Middle frontal gyrus (tissue), 1 donor: ENCODE results near the gene PTGR2.
"Not testable (repeated sequence)": the region's sequence is repeated elsewhere in the genome, so short reads cannot be mapped to it uniquely, and the experiment has no call there.

Experiments used
- DNase-seq: peaks from one replicate; pipeline ENCODE4 v3.0.0-alpha.2; 2015; ENCODE audit warnings: low spot score; ENCODE audit errors: extremely low spot score

Gene PTGR2

DNA sequence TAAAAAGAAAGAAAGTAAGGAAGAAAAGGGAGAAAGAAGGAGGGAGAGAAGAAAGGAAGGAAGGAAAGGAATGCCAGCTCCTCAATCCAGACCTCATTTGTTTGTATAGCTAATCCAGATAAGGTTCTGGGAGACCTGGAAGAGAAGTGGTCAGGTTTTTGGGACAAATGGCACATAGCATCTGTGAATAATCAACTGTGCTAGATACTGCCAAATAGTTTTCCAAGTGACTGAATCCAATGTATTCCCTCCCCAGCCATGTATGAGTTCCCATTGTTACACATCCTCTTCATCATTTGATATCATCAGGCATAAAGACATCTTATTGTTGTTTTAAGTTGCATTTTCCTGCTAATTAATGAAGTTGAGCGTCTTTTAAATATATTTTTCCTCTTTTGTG lies 18.6 kb upstream of the PTGR2 start:
- DNase-seq: no peak

DNA sequence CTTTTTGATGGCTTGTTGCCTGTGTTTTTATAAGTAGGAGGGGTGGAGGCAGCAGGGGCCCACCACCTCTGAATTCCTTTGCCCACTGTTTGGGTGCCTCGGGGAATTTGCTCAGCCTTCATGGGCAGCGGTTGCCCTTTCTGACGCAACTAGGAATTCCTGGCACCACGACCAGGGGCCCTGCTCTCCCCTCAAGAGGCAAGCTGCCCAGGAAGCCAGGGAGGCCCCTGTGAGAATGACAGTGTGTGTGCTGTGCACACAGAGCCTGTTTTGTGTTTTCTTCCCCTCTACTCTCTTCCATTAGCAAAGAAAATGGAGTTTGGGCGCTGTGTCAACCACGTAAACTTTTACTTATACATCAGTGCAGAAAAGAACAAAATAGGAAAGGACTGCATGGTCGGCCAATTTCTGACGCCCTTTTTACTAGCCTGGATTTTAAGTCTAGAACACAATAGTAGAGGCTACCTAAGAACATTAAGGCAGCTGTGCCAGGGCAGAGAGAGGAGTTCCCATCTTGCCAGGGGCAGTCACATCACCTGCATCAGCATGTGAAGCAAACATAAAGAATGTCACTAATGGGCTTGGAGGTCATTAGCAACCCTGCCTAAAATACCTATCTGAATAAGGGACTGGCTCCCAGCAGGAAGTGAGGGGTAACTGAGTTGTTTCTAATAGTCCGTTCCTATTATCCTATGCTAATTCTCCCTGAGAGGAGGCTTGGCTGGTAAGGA lies 17.9 kb upstream of the PTGR2 start:
- no peak for DNase-seq

DNA sequence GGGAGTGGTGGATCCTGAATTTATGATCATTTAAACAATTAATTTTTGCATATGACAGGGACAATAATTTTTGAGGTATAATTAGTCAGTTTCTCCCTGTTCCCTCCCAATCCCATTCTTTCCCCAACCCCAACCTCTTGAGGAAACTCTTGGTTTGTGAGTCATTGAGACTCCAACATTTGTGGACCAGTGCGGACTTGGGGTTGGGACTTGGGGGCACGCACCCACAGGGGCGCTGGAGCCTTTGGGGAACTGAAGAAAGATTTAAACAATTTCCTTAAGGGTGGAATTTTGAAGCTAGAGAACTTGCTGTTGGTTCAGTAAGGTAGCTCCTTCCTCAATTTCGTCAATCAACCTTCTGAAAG lies 17.4 kb upstream of the PTGR2 start:
- no peak for DNase-seq

DNA sequence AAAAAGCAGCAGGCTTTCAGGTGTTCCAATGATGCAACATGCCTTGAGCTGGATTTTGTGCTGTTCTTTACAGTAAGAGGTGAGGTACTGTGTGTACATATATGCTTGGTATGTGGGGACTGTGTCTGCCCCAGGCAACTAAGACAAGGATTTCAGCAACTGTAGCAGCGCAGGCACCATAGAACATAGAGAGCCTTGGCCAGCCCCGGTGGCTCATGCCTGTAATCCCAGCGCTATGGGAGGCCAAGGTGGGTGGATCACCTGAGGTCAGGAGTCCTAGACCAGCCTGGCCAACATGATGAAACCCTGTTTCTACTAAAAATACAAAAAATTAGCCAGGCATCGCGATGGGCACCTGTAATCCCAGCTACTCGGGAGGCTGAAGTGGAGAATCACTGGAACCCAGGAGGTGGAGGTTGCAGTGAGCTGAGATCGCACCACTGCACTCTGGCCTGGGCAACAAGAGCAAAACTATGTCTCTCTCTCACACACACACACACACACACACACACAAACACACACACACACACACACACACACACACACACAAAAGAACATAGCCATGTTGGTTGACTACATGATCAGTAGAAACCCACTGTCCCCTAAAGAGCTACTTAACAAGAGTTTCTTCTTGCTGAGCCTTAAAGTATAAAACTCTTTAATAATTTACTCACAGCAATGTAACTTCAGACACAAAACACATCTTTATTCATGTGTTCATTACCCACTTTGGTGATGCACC lies 13.2 kb upstream of the PTGR2 start:
- DNase-seq: not testable (repeated sequence)

DNA sequence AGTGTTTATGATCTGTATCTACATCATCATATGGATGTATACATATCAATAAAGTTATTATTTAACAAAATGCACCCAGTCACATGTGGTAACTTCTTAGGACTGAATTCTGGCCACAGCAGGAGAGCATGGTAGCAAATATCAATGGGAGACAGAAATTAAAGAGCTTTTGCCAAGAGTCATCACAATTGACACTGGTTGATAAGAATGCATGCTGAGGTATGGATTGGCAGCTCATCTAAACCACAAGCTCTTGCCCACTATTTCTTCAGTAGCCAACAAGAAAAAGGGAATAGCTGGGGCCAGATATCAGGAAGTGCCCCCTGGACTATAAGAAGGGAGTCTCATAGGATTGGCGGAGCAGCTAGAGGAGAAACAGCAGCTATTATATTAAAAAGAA lies 9.4 kb upstream of the PTGR2 start:
- no peak for DNase-seq

DNA sequence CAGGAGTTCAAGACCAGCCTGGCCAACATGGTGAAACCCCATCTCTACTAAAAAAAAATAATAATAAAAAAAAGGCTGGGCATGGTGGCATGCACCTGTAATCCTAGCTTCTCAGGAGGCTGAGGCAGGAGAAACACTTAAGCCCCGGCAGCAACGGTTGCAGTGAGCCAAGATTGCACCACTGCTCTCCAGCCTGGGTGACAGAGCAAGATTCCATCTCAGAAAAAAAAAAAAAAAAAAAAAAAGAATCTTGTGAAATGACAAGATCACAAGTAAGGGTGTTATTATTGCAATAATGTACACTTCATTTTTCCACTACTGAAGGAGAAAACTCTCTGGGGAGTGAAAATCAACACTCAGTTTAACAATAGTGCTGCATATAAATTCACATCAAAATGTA lies 8.8 kb upstream of the PTGR2 start:
- no peak for DNase-seq

DNA sequence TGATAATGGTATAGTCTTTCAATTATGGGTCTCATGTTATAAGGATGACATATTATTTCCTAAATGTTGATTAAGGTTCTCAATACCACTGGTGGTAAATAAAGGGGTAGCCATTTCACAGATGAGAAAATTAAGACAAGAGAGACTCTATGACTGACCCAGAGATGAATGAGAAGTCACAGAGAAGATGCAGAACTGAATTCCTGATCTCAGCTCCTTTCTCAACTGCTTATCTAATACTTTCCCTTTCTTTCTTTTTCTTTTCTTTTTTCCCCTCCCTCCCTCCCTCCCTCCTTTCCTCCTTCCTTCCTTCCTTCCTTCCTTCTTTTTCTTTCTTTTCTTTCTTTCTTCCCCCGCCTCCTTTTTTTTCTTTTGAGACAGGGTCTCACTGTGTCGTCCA lies 8.3 kb upstream of the PTGR2 start:
- DNase-seq: no peak

DNA sequence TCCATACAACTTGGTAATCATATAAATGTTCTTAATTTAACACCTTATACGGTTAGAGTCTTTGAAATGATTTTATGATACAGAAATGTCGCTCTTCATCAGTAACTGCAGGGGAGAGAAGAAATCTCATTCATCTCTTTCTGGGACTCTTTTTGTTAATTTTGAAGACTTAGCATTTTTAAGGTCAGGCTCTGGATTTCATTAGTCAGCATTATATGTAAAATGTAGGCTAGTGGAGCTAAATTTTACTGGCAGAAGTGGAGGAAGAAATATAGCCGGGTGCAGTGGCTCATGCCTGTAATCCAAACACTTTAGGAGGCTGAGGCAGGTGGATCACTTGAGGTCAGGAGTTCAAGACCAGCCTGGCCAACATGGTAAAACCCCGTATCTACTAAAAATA lies 4.7 kb upstream of the PTGR2 start:
- DNase-seq: no peak

DNA sequence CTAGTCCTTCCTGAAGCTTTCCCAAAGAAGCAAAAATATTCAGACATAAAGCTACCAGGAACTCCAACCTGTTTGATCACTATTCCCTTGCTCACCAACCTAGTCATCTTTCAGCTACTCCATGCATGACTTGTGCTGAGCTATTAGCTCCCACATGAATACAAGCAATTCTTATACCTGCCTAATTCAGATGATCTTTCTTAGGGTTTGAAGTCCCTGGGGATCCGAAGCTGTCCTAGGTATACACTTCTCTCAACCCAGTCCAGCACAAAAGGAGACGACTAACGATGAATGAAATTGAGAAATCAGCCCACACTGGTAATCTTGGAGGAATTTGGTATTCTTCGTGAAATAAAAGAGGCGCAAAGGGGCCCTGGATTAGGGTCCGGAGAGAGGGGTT lies 631 bp upstream of the PTGR2 start:
- no peak for DNase-seq

DNA sequence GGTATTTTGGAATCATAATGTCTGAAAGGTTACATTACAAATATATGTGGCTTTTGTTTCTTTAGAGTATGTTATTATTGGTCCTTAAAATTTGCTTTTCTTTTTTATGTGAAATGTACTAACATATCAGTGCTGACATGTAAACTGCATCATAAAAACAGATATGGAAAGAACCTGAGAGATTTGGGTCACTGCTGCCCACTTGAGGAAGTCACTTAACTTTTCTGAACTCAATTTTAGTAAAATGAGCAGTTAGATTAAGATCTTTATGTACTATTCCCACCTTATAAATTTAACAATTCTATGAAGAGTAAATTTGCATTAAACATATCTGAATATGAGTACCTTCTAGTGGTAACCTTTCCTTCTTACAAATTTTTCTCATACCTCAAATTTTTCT lies 7.5 kb downstream of the PTGR2 start:
- DNase-seq: no peak

DNA sequence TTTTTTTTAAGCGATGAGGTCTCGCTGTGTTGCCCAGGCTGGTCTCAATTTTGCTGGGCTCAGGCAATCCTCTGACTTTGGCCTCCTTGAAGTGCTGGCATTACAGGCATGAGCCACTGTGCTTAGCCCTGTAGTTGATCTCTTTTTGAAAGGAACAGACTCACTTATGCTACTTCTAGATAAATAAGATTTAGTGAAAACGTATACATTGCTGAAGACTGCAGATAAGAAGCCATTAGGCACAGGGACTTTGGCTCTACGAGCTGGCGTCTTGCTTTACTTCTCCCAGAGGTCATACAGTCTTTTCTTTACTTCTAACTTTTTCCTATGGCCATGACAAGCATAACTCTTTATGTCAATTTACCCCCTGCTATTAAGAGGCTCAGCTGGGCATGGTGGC lies 9.4 kb downstream of the PTGR2 start:
- DNase-seq: no peak

DNA sequence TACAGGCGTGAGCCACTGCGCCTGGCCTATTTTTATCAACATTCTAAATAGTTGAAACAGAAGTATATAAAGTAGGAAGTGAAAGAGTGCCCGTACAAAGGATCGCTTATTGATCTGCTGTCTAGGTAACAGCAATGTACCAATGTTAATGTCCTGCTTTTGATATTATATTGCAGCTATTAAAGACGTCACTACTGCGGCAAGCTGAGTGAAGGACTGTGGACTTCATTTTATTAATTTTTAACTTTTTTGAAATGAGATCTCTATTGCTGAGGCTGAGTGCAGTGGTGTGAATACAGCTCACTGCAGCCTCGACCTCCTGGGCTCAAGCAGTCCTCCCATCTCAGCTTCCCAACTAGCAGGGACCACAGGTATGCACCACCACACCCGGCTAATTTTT lies 10.8 kb downstream of the PTGR2 start:
- no peak for DNase-seq

DNA sequence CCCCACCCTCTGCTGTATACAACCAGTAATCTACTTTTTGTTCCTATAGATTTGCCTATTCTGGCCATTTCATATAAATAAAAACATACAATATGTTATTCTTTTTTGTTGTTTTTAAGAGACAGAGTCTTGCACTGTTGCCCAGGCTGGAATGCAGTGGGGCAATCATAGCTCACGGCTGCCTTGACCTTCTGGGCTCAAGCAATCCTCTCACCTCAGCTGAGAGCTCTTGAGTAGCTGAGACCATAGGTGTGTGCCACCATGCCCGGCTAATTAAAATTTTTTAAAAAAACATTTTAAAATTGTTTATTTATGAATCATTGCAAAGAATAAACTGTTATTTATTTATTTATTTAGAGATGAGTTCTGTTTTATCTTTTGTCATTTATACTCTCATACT lies 11.6 kb downstream of the PTGR2 start:
- no peak for DNase-seq

DNA sequence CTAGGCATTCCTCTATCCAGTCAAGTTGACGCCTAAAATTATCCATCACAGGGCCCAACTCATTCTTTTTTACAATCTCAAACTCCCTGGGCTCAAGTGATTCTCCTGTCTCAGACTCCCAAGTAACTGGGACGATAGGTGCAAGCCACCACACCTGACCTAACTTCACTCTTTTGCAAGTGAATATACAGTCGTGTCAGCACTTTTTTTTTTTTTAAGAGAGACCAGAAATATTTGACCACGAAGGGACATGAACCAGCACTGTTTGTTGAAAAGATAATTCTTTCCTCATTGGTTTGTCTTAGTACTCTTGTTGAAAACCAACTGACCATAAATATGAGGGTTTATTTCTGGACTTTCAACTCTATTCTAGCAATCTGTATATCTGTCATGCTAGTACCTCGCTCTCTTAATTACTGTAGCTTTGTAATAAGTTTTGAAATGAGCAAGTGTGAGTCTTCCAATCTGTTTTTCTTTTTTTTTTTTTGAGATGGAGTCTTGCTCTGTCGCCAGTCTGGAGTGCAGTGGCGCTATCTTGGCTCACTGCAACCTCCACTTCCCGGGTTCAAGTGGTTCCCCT lies 14.0 kb downstream of the PTGR2 start:
- no peak for DNase-seq

DNA sequence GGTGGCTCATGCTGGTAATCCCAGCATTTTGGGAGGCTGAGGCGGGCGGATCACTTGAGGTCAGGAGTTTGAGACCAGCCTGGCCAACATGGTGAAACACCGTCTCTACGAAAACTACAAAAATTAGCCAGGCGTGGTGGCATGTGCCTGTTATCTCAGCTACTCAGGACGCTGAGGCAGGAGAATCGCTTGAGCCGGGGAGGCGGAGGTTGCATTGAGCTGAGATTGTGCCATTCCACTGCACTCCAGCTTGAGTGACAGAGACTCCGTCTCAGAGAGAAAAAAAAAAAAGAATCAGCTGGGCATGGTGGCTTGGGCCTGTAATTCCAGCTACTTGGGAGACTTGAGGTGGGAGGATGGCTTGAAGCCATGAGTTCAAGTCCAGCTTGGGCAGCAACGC lies 18.1 kb downstream of the PTGR2 start:
- DNase-seq: not testable (repeated sequence)

DNA sequence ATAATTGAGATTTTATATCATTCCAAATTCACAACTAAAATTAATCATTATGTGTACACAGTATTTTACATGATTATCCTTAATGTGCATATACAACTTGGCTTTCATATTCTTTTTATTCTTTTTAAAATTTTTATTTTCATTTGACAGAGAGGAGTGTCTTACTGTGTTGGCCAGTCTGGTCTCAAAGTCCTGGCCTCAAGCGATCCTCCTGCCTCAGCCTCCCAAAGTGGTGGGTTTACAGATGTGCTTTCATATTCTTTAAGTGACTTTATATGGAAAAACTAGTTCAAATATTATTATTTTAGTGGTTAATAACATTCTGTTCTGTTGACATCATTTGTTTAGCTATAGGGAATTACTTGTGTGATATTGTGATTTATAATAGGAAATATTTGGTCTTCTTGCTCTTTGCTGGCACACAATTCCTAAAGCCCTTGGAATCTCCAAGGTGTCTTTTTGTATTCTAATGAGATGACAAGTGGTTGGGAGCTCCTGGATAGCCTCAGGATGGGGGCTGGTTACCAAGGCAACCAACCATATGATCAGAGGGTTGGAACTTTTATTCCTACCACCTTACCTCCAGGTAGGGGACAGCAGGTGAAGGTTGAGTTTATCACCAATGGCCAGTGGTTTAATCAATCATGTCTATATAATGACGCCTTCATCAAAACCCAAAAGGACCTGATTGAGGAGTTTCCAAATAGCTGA lies 19.0 kb downstream of the PTGR2 start:
- DNase-seq: no peak

DNA sequence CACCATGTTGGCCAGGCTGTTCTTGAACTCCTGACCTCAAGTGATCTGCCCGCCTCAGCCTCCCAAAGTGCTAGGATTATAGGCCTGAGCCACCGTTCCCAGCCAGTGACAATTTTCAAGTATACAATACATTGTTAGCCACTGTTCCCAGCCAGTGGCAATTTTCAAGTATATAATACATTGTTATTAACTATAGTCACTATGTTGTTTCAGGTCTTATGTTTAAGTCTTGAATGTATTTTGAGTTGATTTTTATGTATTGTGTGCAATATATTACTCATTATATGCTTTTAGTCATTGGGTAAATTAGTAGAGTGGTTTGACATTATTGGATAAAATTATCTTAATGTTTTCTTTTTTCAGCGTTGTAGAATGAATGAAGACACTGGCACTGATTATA lies 22.0 kb downstream of the PTGR2 start:
- no peak for DNase-seq

DNA sequence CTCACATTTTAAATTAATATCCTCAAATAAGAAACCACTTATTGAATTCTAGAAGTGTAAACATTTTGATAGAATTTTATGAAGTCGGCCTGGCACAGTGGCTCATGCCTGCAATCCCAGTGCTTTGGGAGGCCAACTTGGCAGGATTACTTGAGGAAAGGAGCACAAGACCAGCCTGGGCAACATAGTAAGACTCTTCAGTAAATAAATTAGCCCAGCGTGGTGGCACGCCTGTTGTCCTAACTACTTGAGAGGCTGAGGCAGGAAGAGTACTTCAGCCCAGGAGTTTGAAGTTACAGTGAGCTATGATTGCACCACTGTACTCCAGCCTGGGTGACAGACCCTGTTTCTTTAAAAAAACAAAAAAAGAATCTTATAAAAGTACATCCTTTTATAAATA lies 26.2 kb downstream of the PTGR2 start:
- DNase-seq: no peak

DNA sequence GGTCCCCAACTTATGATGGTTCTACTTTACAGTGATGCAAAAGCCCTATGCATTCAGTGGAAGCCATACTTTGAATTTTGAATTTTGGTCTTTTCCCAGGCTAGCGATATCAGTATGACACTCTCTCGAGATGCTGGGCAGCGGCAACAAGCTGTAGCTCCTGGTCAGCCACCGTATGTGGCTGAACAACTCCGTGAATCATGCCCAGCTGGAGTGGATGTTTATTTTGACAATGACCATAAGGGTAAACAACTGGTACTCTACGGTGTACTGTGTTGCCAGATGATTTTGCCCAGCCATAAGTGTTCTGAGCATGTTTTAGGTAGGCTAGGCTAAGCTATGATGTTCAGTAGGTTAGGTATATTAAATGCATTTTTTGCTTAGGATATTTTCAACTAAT lies 26.8 kb downstream of the PTGR2 start:
- no peak for DNase-seq

DNA sequence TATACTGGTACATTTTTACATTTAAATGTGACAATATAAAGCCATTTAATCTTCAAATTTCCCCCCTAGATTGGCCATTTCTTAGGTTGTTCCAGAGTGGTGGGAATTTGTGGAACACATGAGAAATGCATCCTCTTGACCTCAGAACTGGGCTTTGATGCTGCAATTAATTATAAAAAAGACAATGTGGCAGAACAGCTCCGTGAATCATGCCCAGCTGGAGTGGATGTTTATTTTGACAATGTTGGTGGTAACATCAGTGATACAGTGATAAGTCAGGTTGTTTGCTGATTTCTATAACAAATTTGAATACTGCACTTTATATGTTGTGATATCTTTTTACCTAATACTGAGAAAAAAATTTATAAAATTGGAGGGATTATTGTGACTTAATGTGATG lies 27.4 kb downstream of the PTGR2 start:
- no peak for DNase-seq

DNA sequence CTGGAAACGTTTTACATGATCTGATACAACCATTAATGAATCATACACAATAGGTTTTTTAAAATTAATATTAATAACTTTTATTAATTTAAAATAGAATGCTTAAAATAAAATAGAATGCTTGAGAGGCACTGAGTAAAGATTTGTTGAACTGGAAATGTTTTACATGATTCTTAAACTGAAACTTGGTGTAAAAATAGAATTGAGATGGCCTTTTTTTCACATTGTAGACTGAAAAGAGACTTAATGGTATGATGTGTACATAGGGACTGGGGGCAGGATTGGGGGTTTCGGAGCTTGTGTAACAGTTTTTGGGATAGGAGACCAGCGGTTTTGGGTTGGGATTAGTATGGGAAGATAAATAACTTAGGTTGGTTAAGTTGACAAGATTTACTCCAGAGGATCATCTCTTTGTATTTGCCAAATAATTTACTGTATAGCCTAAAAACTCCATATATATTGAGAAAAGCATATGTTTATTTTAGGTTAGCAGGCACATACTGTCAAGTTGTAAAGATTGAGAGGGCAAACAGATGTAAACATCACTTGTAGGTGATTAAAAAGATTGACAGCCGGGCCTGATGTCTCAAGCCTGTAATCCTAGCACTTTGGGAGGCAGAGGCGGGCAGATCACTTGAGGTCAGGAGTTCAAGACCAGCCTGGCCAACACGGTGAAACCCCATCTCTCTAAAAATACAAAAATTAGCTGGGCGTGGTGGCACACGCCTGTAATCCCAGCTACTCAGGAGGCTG lies 33.0 kb downstream of the PTGR2 start:
- no peak for DNase-seq
